Measurements from ENCODE around the gene TGFBR3.

DNA sequence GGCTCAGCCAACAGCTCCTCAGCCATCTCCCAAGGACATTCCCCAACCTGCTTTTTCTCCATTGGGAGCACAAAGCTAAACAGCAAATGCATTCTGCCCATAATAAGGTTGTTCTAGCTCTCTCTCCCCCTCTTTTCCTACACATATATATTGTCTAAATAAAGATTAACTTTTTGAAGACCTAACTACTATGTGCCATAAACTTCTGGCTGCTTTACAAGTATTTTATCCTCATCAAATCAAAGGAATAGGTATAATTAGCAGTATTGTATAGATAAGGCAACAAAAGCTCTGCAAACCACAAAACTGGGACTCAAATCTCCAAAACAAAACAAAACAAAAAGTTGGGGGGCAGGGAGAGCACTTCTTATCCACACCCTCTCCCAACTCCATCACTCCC, 43.4 kb downstream of the TGFBR3 start:
- TF ChIP-seq, protein P1, sequence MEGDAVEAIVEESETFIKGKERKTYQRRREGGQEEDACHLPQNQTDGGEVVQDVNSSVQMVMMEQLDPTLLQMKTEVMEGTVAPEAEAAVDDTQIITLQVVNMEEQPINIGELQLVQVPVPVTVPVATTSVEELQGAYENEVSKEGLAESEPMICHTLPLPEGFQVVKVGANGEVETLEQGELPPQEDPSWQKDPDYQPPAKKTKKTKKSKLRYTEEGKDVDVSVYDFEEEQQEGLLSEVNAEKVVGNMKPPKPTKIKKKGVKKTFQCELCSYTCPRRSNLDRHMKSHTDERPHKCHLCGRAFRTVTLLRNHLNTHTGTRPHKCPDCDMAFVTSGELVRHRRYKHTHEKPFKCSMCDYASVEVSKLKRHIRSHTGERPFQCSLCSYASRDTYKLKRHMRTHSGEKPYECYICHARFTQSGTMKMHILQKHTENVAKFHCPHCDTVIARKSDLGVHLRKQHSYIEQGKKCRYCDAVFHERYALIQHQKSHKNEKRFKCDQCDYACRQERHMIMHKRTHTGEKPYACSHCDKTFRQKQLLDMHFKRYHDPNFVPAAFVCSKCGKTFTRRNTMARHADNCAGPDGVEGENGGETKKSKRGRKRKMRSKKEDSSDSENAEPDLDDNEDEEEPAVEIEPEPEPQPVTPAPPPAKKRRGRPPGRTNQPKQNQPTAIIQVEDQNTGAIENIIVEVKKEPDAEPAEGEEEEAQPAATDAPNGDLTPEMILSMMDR (IDR thresholded peaks at IDR 0.05; ENCODE audit: insufficient read depth, low read depth, low read length) = no peak
- TF ChIP-seq EZH2 (IDR thresholded peaks at IDR 0.05; ENCODE audit: insufficient read depth, low read length) = no peak

Data from astrocyte (in vitro differentiated cells and primary cell).